Body of pancreas (tissue), 4 donors: Measurements from ENCODE around the gene ABHD3.
"Not testable (repeated sequence)": the region's sequence is repeated elsewhere in the genome, so short reads cannot be mapped to it uniquely, and the experiment has no call there.

ENCODE experiments used
- CTCF ChIP-seq, 7 experiments: fragments of 450-650 bp in 4 of 7; fragments of 200-600 bp in 3 of 7; sonication (generic) in 3 of 7; IDR thresholded peaks; one replicate each; pipeline ENCODE4 v1.5.1; 2016 to 2019; ENCODE audit warnings: antibody characterized with exemption in 7 of 7
- POLR2A ChIP-seq, 3 donors: fragments of 450-650 bp; IDR thresholded peaks; one replicate each; pipeline ENCODE4 v1.6.1; 2016; ENCODE audit warnings: antibody characterized with exemption in 3 of 3, mild to moderate bottlenecking in 2 of 3

DNA sequence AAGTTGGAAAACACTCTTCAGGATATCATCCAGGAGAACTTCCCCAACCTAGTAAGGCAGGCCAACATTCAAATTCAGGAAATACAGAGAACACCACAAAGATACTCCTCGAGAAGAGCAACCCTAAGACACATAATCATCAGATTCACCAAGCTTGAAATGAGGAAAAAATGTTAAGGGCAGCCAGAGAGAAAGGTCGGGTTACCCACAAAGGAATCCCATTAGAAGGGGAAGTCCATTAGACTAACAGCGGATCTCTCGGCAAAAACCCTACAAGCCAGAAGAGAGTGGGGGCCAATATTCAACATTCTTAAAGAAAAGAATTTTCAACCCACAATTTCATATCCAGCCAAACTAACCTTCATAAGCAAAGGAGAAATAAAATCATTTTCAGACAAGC is 32.4 kb upstream of the ABHD3 start:
- not testable (repeated sequence) for TF ChIP-seq CTCF, POLR2A (IDR thresholded peaks at IDR 0.05)
